ENCODE results near the gene MCM5. TPM values are rescaled to one million over a fixed set of nuclear protein-coding genes. Genes with fewer than 3 reads are reported as not detected.

Gene MCM5
- total and polyA plus RNA-seq, 2 experiments from 2014 or later = 288 to 325 TPM

DNA sequence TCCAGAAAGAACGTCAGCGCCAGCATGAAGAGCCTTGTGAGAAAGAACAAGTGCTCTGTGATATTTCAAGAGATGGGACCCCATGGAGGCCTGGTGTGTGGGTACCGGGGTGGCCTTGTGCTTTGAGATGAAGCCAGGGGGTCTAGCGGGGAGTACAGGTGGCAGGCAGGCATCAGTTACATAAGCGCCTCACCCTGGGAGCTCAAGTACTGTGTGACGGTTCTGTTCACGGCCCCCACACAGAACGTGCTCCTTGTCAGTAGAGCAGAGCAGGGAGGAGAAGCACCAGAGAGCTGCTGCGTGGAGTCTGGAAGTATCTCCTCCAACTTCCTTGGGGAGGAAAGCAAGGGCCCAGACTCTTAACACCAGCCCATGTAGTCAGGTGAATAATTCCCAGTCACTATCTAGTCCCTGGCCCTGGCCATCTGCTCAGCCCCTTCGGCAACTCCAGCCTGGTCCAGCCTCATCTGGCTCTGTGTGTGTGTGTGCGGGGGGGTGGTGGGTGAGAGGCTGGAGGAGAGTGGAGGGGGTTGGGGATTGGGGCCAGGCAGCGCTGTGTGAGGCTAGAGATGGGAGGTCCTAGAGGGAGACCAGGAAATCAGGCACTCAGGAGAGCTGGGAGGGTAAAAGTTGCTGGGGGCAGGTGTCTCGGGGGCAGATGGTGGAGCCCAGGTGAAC, 32.4 kb downstream of the MCM5 start (continued):
- no peak for TF ChIP-seq ETS1 (IDR thresholded peaks at IDR 0.05)
- TF ChIP-seq EZH2 (IDR thresholded peaks at IDR 0.05; ENCODE audit: low read depth, unreplicated experiment) = no peak
- no peak for TF ChIP-seq CTCF (conservative IDR thresholded peaks at IDR 0.05; ENCODE audit: low read depth in 2 of 2)
- no peak for TF ChIP-seq CREB1 (CRISPR knock-in tag; IDR thresholded peaks at IDR 0.05; ENCODE audit: low read depth)
- no peak for TF ChIP-seq ZNF114 (CRISPR knock-in tag; IDR thresholded peaks at IDR 0.05)

DNA sequence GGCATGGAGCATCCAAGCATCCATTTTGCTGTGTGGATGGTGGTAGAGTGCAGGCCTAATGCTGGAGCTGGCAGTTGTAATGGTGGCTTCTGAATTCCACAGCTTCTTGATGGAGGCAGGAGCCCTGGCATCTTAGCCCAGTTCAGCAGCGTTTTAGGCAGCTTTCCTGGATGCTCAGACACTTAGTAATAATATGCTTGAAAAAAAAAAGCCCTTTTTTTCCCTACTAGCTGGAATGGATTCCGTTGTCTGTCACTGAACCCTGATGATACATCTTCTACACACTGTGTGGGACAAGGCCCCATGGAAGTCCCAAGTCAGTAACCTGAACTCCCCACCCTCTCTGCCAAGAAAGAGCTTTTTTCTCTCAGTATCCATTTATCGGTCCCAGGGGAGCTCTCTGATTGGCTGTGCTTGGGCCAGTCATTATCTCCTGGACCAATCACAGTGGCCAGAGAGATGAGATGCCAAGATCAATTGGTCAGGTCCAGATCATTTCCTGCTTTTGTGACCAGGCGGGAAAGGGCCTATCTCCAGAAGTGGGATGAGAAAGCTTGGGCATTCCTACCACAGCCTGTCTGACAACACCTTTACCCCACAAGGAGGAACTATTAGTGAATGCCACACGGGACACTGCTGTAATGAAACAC, 34.2 kb downstream of the MCM5 start:
- peaks cover 4% of the 10 kb centered on the region; the same call in 2 of the 3 replicates for H3K4me1 Mint-ChIP-seq
- H3K9me3 Mint-ChIP-seq = peaks cover 17% of the 10 kb centered on the region
- Histone ChIP-seq H4K20me1 (replicated peaks; ENCODE audit: insufficient read depth) (peaks cover 8% of the 10 kb centered on the region), H2AFZ (no peak overlapping the region), H3K4me1 (ENCODE audit: insufficient read depth) (peaks cover 6% of the 10 kb centered on the region; the same call in 1 of the 2 replicates), H3K4me2 (no peak overlapping the region), H3K9me2 (ENCODE audit: insufficient read depth) (peaks cover 4% of the 10 kb centered on the region; the same call in 1 of the 2 replicates), H3K4me3 (no peak overlapping the region), H3K79me2 (replicated peaks; ENCODE audit: insufficient read depth) (peaks cover 6% of the 10 kb centered on the region; the same call in 1 of the 2 replicates), H3K27ac (ENCODE audit: low read depth) (no peak overlapping the region), H3K36me3 (ENCODE audit: insufficient read depth) (peaks cover 25% of the 10 kb centered on the region), H3F3A (replicated peaks; ENCODE audit: low read depth) (peaks cover 48% of the 10 kb centered on the region), H3K27me3 (ENCODE audit: insufficient read depth) (no peaks in the 10 kb centered on the region)
- H3K4me3 Mint-ChIP-seq = no peak overlapping the region
- H3K27me3 Mint-ChIP-seq (ENCODE audit: insufficient read depth, low read depth, poor library complexity) = peaks cover 28% of the 10 kb centered on the region
- H3K27ac Mint-ChIP-seq = no peak overlapping the region
- DNase-seq (ENCODE audit: low spot score) (no peak), ATAC-seq (no peak)
- H3K36me3 Mint-ChIP-seq (ENCODE audit: low read depth) = peaks cover 66% of the 10 kb centered on the region
- TF ChIP-seq JUNB (IDR thresholded peaks at IDR 0.05; ENCODE audit: unreplicated experiment) = no peak
- no peak for TF ChIP-seq REST (IDR thresholded peaks at IDR 0.05; ENCODE audit: unreplicated experiment)

All from GM23338 (cell line).